NCI-H82 treated with DMSO at 0.1 percent for 48 hours (cell line): ENCODE data around the gene NAP1L4.

Experiments
- DNase-seq: peaks from one replicate; lab custom pipeline; 2025; ENCODE audit not compliant: unreplicated experiment; lab: John Stamatoyannopoulos, UW

Gene NAP1L4

DNA sequence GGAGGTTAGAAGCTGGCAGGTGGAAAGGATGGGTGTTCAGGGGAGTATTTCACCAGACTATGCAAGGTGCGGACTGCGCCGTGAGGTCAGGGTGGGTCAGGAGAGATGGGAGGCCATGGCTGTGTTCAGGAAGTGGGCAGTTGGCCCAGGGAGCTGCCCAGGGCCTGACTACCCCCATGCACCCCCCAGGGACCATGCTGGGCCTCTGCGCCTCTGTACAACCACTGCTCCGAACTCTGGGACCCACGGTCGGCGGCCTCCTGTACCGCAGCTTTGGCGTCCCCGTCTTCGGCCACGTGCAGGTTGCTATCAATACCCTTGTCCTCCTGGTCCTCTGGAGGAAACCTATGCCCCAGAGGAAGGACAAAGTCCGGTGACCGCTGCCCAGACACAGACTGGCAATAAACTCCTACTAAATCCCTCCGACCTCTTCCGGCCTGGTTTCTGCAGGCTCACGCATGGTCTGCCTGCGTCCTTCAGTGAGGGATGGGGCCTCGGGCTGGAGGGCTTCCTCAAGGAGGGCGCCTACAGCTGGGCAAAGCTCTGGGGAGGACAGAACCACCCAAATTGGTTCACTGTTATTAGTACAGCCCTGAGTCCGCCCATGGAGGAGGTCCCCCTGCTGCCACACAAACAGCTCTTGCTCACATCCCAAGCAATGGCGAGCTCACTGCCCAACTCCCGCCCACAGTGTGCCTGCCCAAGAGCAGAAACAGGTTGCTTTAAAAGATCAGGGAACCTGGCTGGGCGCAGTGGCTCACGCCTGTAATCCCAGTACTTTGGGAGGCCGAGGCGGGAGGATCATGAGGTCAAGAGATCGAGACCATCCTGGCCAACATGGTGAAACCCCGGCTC, 67.1 kb downstream of the NAP1L4 start:
- DNase-seq: no peak

DNA sequence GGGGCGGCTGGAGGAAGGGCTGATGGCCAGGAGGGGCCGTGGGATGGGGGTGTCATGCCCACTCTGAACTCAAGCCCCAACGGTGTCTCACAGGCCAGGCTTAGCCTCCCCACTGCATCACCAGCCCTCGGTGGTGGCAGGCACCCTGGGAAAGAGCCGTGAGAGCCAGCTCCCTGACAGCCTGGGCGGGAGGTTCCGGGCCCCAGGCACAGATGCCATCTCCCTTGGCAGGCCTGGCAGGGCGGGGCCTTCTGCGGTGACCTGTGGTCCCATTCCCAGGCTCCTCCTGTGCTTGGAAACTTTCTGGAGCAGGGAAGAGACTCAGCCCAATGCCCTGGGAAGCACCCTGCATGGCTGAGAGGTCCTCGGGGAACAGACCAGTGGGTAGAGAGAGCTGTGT, 67.7 kb downstream of the NAP1L4 start:
- DNase-seq: no peak

DNA sequence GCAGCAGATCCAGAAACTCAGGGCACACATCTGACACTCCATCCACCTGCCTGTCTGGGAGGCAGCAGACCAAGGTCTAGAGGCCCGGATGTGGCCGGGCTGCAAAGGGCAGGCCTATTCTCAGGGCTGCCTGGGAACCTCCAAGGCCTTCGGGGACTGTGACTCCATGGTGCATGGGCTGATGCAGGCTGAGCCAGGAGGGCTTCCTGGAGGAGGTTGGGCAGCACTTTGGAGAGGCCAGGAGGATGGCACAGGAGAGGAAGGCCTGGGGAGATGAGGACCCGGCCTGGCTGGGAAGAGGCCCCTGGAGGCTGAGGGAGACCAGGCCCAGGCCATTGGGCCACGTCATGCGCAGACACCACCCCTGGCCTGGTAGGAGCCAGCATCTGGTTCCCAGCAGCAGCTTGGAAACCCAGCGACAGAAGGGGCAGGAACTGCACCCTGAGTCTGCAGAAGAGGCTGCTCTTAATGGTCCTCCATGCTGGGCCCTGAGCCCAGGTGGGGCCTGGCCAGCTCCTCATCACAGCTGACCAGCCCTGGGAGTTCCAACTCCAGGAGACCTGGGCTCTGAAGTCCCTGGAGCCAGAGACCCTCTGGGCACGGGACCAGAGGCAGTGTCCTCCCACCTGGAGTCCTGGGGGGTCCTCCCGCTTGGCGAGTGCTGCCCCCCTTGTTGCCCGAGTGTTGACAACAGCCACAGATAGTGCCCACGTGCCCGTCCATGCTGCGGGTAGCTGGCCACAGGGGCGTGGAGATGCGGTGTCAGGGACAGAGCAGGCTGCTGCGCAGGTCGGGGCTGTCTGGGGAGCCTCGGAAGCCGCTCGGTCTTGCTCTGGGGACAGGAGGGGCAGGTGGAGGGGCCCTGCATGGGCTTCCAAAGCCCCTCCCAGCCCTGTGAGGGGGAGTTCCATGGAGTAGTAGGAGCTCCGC, 68.4 kb downstream of the NAP1L4 start:
- no peak for DNase-seq

DNA sequence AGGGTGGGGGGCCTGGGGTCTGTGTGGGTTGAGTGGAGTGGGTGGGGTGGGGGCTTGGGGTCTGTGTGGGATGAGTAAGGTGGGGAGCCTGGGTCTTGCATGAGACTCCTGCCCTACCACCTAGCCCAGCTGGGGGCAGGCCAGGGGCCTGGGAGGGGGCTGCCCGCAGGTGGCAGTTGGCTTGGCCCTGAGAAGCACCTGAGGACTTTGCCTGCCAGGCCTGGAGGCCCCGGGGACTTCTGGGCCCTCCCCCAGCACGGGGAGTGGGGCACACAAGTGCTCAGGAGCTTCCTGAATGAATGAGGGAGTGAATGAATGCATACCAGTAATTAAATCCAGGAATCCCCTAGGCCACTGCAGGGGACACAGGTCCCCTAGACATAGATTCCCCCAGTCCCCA, 69.5 kb downstream of the NAP1L4 start:
- DNase-seq: no peak

DNA sequence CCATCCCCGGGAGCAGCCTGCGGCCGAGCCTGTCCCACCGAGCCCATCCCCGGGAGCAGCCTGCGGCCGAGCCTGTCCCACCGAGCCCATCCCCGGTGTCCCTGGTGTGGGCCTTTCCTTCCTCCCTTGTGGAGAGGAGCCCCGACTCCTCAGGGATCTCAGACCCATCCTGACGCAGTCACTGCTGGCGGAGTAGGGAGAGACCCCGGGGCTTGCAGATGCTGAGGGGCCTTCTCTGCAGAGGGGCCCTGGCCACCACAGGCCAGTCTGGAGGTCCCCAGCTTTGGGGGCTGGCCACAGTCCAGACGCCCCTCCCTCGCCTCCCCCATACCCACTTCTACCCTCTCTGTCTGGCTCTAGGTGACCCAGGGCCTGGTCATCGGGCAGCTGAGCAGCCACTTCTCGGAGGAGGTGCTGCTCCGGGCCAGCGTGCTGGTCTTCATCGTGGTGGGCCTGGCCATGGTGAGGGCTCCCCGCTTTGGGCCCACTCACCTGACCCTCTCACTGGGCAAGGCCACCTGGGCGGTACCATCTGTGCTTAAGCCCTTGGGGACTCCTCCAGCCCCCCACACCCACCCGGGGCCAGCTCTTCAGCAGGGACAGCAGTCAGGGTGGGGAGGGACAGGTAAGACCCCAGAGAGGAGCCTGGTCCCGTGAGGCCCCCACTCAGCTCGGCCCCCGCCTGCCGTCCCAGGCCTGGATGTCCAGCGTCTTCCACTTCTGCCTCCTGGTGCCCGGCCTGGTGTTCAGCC, 70.2 kb downstream of the NAP1L4 start:
- no peak for DNase-seq

DNA sequence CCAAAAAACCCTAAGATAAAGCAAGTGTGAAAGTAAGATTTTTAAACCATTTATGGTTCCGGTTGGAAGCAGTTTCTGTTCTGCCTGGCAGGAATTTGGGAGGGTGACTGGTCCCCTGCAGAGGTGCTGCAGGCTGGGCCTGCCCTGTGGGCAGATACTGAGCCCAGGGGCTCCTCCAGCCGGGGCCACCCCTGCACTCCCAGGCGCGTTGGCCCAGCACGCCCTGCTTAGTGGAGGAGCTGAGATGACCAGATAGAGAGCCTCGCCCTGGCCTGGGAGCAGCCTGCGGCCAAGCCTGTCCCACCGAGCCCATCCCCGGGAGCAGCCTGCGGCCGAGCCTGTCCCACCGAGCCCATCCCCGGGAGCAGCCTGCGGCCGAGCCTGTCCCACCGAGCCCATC, 70.9 kb downstream of the NAP1L4 start:
- DNase-seq: no peak

DNA sequence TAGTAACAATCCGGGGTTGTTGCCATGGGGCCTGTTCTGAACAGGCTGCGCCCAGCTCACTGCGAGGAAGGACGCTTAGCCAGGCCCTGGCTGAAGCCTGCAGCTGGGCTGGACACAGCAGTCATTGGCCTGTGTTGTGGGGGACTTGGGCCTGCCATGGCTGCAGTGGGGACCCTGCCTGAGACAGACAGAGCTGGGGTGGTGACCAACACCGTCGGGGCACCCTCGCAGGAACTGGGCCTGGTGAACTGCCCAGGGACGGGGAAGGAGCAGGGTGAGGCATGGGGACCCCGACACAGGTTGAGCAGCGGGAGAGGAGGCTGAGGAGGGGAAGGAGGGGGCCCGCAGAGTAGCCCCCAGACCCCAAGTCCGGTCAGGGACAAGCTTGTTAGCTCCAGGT, 71.8 kb downstream of the NAP1L4 start:
- DNase-seq: no peak

DNA sequence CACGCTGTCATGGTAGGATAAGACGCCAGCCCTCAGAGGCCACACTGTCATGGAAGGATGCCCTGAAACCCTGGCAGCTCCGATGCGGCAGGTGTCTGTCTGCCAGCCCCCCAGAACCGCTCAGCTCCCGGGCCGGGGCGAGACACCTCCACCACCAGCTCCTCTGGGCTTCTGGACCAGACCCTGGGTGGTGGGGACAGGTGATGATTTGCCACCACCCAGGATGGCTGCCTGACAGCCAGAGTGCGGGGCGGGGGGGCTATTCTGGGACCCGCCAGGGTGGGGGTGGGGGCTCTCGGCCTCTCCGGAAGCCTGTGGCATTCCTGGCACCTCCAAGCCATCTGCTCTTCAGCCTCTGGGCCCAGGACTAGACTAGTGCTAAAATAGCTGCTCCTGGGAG, 72.3 kb downstream of the NAP1L4 start:
- DNase-seq: no peak

DNA sequence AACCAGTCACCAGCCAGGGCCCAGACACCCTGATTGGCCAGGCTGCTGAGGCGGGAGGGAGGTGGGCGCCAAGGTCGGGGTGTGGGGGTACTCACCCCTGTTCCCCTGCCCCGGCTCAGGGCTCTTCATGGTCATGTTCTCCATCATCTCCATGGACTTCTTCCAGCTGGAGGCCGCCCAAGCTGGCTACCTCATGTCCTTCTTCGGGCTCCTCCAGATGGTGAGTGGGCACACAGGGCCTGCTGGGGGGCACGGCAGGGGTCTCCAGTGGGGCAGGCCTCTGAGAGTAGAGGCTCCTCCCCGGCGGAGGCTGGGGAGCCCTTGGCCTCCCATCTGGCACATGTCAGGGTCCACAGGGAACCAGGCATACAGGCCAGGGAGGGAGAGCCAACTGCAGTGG, 72.9 kb downstream of the NAP1L4 start:
- DNase-seq: no peak

DNA sequence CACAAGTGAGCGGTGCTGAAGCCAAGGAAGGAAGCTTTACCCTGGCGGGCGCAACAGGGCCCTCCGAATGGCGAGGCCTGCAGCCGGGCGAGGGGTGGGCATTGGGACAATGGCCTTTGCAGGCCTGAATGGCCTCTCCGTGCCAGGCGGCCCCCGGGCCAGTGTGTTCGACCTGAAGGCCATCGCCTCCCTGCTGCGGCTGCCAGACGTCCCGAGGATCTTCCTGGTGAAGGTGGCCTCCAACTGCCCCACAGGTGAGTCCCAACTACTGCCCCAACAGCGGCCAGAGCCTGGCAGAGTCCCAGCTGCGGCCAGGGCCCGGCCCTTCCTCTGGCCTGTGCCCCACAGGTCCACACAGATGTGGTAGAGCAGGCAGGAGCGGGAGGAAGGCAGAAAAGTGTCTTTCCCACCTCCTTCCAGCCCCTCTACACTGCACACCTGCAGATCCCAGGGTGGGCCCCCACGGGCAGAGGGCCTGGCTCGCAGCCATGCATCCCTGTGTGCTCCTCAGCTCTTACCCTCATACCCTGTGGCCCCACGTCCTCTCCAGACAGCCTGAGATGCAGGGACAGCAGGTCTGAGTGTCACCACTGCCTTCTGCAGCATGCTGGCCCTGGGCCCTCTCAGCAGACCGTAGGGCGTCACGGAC, 74.2 kb downstream of the NAP1L4 start:
- DNase-seq: no peak

DNA sequence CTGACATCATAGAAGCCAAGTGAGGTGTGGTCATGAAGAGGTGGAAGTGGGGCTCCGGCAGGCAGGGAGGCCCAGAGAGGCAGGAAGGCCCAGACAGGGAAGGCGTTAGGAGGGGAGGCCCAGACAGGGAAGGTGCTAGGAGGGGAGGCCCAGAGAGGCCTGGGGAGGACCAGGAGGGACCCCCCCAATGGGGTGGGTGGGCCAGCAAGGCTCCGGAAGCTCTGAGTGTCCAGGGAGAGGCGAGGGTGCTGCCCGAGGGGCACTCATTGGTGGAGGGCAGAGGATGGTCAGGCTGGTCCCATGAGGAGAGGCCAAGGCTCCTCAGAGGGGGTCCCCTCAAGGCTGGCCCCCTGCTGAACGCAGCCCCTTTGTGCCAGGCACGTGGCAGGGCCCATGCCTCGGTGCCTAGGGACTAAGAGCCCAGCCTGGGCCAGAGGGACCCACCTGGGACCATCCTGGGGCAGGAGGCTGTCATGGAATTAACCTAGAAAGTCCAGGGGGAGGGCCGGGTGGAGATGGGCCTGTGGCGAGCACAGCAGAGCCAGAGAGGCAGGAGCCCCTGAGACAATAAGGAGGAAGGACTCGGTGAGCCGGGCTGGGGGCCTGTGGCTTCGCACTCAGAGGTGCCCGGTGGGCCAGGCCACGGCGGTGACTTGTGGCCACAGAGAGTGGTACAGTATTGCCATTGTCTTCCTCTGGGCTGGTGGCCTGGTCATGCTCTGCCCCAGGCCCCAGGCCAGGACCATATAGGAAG, 75.1 kb downstream of the NAP1L4 start:
- no peak for DNase-seq

DNA sequence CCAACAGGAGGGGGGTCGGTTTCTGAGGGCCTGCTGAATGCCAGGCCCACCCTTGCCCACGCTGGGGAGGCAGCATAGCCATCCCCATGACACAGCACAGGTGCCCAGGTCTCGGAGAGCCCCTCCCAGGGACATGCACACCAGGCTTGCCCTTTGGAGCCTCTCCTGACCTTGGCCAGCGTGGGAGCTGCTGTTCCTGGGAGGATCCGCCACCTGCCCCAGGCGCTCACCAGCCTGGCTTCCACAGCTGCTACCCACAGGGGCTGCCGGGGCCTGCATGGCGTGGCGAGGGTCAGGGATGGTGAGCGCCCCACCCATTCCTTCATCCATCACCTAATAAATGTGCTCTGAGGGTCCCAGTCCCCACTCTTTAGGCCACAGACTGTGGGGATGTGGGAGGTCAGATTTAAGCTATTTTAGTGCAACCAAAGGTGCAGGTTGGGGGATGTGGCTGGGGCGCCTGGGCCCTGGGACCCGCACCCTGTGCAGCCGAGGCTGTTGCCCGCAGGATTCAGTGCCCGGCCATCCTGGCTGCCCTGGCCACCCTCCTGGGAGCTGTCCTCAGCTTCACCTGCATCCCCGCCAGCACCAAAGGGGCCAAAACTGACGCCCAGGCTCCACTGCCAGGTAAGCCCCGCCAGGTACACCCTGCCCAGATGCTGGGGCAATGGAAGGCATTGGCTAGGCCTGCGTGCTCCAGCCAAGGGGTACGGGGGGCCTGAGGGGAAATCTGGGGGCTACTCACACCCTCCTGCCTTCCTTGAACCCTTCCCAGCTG, 75.8 kb downstream of the NAP1L4 start:
- DNase-seq: no peak

DNA sequence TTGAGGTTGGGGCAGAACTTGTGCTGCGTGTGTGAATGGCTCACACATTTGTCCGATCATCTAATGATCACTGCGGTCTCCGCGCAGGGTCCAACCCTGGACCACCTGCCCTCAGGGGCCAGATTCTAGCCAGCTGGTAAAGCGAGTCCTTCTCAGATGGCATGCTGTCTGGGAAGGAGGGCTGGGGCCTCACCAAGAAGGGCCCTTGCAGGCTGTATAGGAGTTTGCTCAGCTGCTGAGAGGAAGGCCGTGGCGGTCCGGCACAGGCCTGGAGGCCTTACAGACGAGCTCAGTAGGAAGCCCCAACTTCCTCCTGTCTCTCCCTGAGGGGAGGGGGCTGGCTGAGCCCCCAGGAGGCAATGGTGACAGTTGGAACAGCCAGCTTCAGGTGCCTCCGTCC, 76.7 kb downstream of the NAP1L4 start:
- DNase-seq: no peak

DNA sequence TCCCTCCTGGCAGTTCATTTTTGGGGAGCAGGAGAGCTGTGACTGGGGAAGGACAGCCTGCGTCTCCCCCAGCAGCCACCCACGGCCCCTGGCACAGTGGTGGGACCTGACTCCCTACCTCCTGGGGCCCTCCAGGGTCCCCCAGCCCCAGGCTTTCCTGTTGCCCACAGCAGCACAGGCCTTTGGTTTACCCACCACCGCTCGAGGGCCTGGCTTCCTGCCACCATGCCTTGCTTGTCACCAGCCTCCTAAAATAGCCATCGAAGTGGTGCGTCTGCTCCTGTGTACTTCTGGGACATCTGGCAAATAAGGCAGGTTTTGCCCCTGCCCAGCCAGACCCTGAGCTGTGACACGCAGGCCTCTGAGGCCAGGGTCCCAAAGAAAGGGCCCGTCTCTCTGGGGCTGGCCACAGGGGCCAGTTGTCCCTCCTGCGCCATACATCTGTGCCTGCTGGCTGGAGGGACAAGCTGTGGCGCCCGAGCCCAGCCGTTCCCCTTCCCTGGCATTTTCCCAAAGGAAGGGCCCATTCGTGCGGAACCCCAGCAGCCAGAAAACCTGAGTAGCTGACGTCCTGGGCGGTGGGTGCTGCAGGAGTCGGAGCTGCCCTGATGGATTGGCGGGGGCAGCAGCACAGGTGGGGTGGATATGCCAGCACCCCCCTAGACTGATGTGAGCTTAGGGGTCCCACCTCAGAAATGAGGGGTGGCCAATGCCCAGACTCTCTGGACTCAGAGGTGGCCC, 77.5 kb downstream of the NAP1L4 start:
- no peak for DNase-seq

DNA sequence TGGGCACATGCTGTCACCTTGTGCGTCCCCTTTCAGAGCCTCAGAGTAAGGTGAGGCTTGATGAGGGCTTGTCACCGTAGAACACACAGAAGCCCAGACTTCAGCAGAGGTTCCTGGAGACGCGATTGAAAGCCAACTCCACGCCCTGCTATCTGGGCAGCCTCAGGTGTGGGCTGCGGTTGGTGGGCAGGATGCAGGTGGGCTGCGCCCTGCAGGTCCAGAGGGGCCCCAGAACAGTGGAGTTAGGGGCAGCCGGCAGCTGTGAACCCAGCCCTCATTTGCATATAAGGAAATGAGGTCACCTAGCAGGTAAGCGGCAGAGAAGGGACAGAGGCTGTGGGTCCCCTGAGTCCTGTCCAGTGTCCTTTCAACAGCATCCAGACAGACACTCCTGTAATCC, 78.4 kb downstream of the NAP1L4 start:
- no peak for DNase-seq

DNA sequence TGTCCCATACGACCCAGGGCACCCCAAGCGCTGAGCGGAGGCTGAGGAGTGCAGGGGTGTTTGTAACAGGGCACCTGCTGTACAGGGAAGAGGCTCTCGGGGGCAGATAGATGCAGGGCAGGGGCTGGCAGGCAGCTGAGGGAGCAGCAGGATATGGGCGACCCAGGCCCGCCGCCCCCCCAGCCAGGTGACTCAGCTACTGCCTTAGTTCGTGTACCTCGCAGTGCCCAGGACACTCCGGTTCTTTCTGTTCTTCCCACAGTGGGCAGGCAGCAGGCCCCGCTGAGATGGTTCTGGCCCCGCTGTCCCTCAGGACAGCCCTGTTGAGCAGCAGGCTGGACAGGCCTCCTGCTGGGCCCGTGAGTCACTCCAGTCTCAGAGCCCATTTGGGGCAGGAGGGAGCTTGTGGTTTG, 79.1 kb downstream of the NAP1L4 start:
- no peak for DNase-seq

DNA sequence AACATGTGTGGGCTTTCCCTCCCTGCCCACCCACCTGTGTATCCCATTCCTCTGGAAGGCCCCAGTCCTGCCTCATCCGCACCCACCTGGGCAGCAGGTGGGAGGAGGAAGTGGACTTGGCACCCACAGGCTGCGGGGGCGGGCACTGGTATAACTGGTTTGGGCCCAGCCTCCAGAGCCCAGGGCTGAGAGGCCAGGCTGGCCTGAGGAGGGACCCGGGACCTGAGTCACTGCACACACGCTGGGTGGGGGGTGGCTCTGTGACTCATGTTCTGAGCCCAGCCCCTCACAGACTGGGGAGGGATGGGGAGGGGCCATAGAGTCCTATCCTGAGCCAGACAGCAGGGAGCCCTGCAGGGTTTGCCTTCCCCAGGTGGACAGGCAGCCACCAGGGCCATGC, 79.6 kb downstream of the NAP1L4 start:
- DNase-seq: no peak

DNA sequence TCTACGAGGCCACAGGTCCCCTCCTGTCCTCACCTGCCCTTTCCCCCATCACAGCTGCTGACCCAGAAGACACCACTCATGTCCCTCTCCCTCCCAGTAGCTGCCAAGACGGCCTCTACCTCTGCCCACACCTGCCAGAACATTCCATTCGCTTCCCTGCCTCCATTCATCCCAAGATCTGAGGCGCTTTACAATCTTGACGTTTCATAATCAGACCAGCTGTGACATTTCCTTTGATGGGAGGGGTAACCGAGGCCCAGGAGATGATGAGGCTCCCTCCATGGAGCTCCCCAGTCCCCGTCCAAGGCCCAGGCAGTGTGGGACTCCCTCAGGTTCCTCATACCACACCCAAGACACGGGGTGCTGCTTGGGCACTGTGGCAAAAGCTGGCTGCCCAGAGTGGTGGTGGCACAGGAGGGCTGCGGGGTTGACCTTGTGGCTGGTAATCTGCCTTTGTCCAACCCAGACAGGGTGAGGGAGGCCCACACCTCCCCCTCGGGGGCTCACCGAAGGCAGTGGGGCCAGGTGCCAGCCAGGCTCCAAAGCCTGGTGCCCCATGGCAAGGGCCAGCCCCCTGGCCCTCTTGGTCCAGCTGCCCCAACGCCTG, 80.2 kb downstream of the NAP1L4 start:
- DNase-seq: no peak
